Endothelial cell of umbilical vein (primary cell): Measurements from ENCODE around the gene CISH. TPM values are rescaled to one million over a fixed set of nuclear protein-coding genes. Genes with fewer than 3 reads are reported as not detected.

ENCODE experiments used
- BruUV-seq: library from RNA; stranded (reverse); fragments of 400-500 nt; replicated peaks from 2 replicates; lab custom pipeline; 2021; lab: Mats Ljungman, UMichigan
- CTCF ChIA-PET: fragments of 300-600, 350-600 bp; sonication (Branson Sonifier 250); formaldehyde crosslinking; loops from one replicate; lab custom pipeline; 2021; ENCODE audit warnings: antibody characterized with exemption, inconsistent platforms; lab: Charles Lee
- POLR2A ChIA-PET: fragments of 300-600, 350-600 bp; sonication (Branson Sonifier 250); formaldehyde crosslinking; loops from one replicate; lab custom pipeline; 2021; ENCODE audit warnings: antibody characterized with exemption, inconsistent platforms; lab: Charles Lee
- DNase-seq: peaks from one replicate; pipeline ENCODE4 v3.0.0-alpha.2; 2011; ENCODE audit warnings: low read depth, low spot score
- FAIRE-seq: peaks from 2 replicates; lab custom pipeline; 2011; peaks lifted over from hg19 to GRCh38; lab: Jason Lieb, UNC
- H2AFZ ChIP-seq: 2 replicates; pipeline ENCODE4 v1.6.0; 2012; ENCODE audit warnings: low read depth, low read length, control low read depth, inconsistent platforms
- H3K27ac ChIP-seq: 2 replicates; pipeline ENCODE4 v1.5.1; 2011; ENCODE audit warnings: low read depth, mild to moderate bottlenecking, control low read depth, low read length, moderate library complexity; ENCODE audit not compliant: insufficient read depth
- H3K27me3 ChIP-seq, 2 experiments: 2 replicates each; pipeline versions ENCODE4 v1.6.0 to v1.6.1; 2011; ENCODE audit warnings: low read length in 2 of 2, mixed read lengths in 1 of 2; ENCODE audit not compliant: control insufficient read depth in 2 of 2, insufficient read depth in 2 of 2
- H3K36me3 ChIP-seq, 2 experiments: 2 replicates in 1 of 2; 3 replicates in 1 of 2; pipeline ENCODE4 v1.5.1; 2011; ENCODE audit warnings: low read length in 2 of 2, mild to moderate bottlenecking in 1 of 2, moderate library complexity in 1 of 2; ENCODE audit not compliant: control insufficient read depth in 2 of 2, insufficient read depth in 2 of 2; ENCODE audit errors: extremely low read depth in 1 of 2
- H3K4me1 ChIP-seq: 3 replicates; pipeline ENCODE4 v1.5.1; 2011; ENCODE audit warnings: mild to moderate bottlenecking, low read length; ENCODE audit not compliant: control insufficient read depth, insufficient read depth; ENCODE audit errors: extremely low read depth
- H3K4me2 ChIP-seq: 2 replicates; pipeline ENCODE4 v1.6.1; 2011; ENCODE audit warnings: low read length, control low read depth, mixed read lengths; ENCODE audit not compliant: insufficient read depth
- H3K4me3 ChIP-seq, 3 experiments: fragments of 200-600 bp in 1 of 3; sonication (generic), shearing (Covaris generic) in 1 of 3; replicated peaks in 1 of 3; 2 replicates each; pipeline ENCODE4 v1.5.1; 2011 to 2016; ENCODE audit warnings: control low read depth in 3 of 3, low read length in 3 of 3, mild to moderate bottlenecking in 2 of 3, inconsistent platforms in 1 of 3, low read depth in 1 of 3, moderate library complexity in 1 of 3; ENCODE audit not compliant: insufficient read depth in 1 of 3
- H3K79me2 ChIP-seq: 2 replicates; pipeline ENCODE4 v1.6.0; 2012; ENCODE audit warnings: low read length, inconsistent platforms; ENCODE audit not compliant: control insufficient read depth, insufficient read depth
- H3K9ac ChIP-seq: replicated peaks from 2 replicates; pipeline ENCODE3; 2011; ENCODE audit warnings: low read length, control low read depth; ENCODE audit not compliant: insufficient read depth; ENCODE audit errors: extremely low read depth
- H3K9me1 ChIP-seq: replicated peaks from 3 replicates; pipeline ENCODE4 v1.6.0; 2011; ENCODE audit warnings: mild to moderate bottlenecking, low read length; ENCODE audit not compliant: control insufficient read depth, insufficient read depth; ENCODE audit errors: extremely low read depth
- H3K9me3 ChIP-seq: replicated peaks from 2 replicates; pipeline ENCODE4 v1.5.1; 2012; ENCODE audit warnings: low read length, inconsistent platforms; ENCODE audit not compliant: control insufficient read depth, insufficient read depth
- H4K20me1 ChIP-seq: replicated peaks from 2 replicates; pipeline ENCODE3; 2011; ENCODE audit warnings: mild to moderate bottlenecking, low read length; ENCODE audit not compliant: control insufficient read depth, insufficient read depth; ENCODE audit errors: extremely low read depth
- GATA2 ChIP-seq: IDR thresholded peaks from 2 replicates; pipeline ENCODE4 v1.7.0; 2011; ENCODE audit warnings: low read depth, mild to moderate bottlenecking, moderate library complexity, mixed read lengths, low read length; ENCODE audit not compliant: insufficient read length, insufficient read depth
- JUN ChIP-seq: IDR thresholded peaks from 2 replicates; pipeline ENCODE4 v1.6.1; 2011; ENCODE audit warnings: borderline replicate concordance, low read depth; ENCODE audit not compliant: insufficient read length, insufficient read depth
- MYC ChIP-seq: IDR thresholded peaks from one replicate; pipeline ENCODE4 v1.6.1; 2011; ENCODE audit warnings: mild to moderate bottlenecking, low read depth, low read length
- POLR2A ChIP-seq: IDR thresholded peaks from 2 replicates; pipeline ENCODE4 v1.6.1; 2012; ENCODE audit warnings: low read depth, mild to moderate bottlenecking, control low read depth, low read length
- dilution Hi-C: fragments of 300-500 bp; cut with MboI; formaldehyde crosslinking; loops from one replicate; pipeline ENCODE4 v1.15.0; 2019; ENCODE audit warnings: low sequenced_read_pairs; ENCODE audit not compliant: extremely low pct_ligation_motif_present
- intact Hi-C: fragments of 100-400 bp; cut with micrococcal nuclease; formaldehyde crosslinking; loops from one replicate; pipeline ENCODE4 v1.10.0; 2022
- polyA plus RNA-seq, 4 experiments: library from polyadenylated mRNA; depleted of rRNA in 3 of 4; stranded (reverse) in 3 of 4; unstranded in 1 of 4; fragments of >200 nt; gene quantifications; 2 replicates each; pipeline versions ENCODE4 v1.2.1 to v1.2.3, GENCODE V29; 2011 to 2012; ENCODE audit warnings: missing spikeins in 1 of 4
- total RNA-seq: library from RNA; stranded (reverse); gene quantifications from 2 replicates; pipeline ENCODE4 v1.2.3, GENCODE V29; 2021
- TF ChIP-seq, protein P1 (sequence below), 2 donors: IDR thresholded peaks; 1 replicate in 1 of 2; 2 replicates in 1 of 2; pipeline ENCODE4 v1.5.1; 2011; ENCODE audit warnings: low read length in 2 of 2, mild to moderate bottlenecking in 2 of 2, moderate library complexity in 2 of 2, control low read depth in 1 of 2, inconsistent platforms in 1 of 2, low read depth in 1 of 2; ENCODE audit not compliant: insufficient read depth in 1 of 2; ENCODE audit errors: extremely low read depth in 1 of 2

The CISH gene
- total and polyA plus RNA-seq, 2 donors (not counting 3 experiments of a cell fraction or from before 2014, with no cell fraction given) = 2.2 to 4.1 TPM

DNA sequence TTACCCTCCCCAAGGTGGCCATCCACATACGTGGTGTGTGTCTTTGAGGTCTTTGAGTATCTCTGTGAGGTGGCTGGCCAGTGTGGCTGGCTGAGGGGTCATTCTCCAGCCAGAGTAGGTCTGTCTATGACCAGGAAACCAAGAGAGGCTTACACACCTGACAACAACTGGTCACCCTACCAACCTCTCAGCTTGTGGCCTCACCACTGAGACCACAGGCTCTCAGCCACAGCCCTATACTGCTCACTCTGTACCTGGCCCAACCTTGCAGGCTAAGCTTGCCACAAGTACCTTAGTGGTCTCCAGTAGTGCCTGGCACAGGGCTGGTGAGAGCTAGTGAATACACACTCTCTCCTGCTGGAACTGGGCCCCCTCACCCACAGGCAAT lies 37.1 kb downstream of the CISH start:
- CTCF ChIA-PET = interaction anchor here (6.0 kb wide), 1 partner anchor 37 kb away, joined by 105 read pairs; the partner anchor contains the start of gene CISH

More for the DNA sequence above, 37.1 kb downstream of the CISH start:
- no peaks in the 10 kb centered on the region for H3K27me3 ChIP-seq
- intact Hi-C loops = no loop called here
- no peak overlapping the region for H3K9ac ChIP-seq
- H3K4me2 ChIP-seq = no peak overlapping the region
- no peak for FAIRE-seq
- POLR2A ChIA-PET = no interaction called here
- peaks cover 0 to 4% of the 10 kb centered on the region in 2 experiments for H3K36me3 ChIP-seq
- no peak for DNase-seq
- no peaks in the 10 kb centered on the region for H3K79me2 ChIP-seq
- dilution Hi-C loops = no loop called here
- no TSS peak for BruUV-seq
- TF ChIP-seq, protein P1, sequence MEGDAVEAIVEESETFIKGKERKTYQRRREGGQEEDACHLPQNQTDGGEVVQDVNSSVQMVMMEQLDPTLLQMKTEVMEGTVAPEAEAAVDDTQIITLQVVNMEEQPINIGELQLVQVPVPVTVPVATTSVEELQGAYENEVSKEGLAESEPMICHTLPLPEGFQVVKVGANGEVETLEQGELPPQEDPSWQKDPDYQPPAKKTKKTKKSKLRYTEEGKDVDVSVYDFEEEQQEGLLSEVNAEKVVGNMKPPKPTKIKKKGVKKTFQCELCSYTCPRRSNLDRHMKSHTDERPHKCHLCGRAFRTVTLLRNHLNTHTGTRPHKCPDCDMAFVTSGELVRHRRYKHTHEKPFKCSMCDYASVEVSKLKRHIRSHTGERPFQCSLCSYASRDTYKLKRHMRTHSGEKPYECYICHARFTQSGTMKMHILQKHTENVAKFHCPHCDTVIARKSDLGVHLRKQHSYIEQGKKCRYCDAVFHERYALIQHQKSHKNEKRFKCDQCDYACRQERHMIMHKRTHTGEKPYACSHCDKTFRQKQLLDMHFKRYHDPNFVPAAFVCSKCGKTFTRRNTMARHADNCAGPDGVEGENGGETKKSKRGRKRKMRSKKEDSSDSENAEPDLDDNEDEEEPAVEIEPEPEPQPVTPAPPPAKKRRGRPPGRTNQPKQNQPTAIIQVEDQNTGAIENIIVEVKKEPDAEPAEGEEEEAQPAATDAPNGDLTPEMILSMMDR (IDR thresholded peaks at IDR 0.05; ENCODE audit: extremely low read depth in 1 of 2, insufficient read depth in 1 of 2, low read depth in 1 of 2, low read length in 2 of 2) = no peak
- TF ChIP-seq GATA2 (no peak), POLR2A (no peak), JUN (no peak), MYC (no peak)
- no peak overlapping the region for H3K4me3 ChIP-seq
- H3K9me1 ChIP-seq = no peaks in the 10 kb centered on the region
- H3K9me3 ChIP-seq = no peaks in the 10 kb centered on the region
- peaks cover 7% of the 10 kb centered on the region for H3K4me1 ChIP-seq
- H4K20me1 ChIP-seq = no peaks in the 10 kb centered on the region
- no peak overlapping the region for H2AFZ ChIP-seq
- H3K27ac ChIP-seq = no peak overlapping the region
